OCI-LY3 (cell line): ENCODE data around the gene MMADHC.

Source experiments
- H2AFZ ChIP-seq: fragments of 200-600, 300-600 bp; shearing (Covaris generic); 2 replicates; pipeline ENCODE4 v1.6.0; 2014; ENCODE audit warnings: antibody characterized with exemption, low read depth, low read length
- H3K27ac ChIP-seq: fragments of 200-600, 300-600 bp; sonication (generic); 2 replicates; pipeline ENCODE4 v1.5.1; 2014; ENCODE audit warnings: mild to moderate bottlenecking, low read length, moderate library complexity, mixed read lengths
- H3K27me3 ChIP-seq: fragments of 200-600, 300-600 bp; sonication (generic); 2 replicates; pipeline ENCODE4 v1.6.1; 2014; ENCODE audit warnings: low read depth, low read length, mixed read lengths
- H3K36me3 ChIP-seq: fragments of 200-600, 300-600 bp; sonication (generic); replicated peaks from 2 replicates; pipeline ENCODE3; 2014; ENCODE audit warnings: low read depth, low read length, mixed read lengths
- H3K4me1 ChIP-seq: fragments of 300-600, 200-600 bp; sonication (generic); 2 replicates; pipeline ENCODE4 v1.6.1; 2014; ENCODE audit warnings: low read length, mixed read lengths
- H3K4me2 ChIP-seq: fragments of 200-600, 300-600 bp; sonication (generic); 2 replicates; pipeline ENCODE4 v1.6.1; 2014; ENCODE audit warnings: low read length, mixed read lengths
- H3K4me3 ChIP-seq: fragments of 300-600, 200-600 bp; sonication (generic); 2 replicates; pipeline ENCODE4 v1.5.1; 2014; ENCODE audit warnings: antibody characterized with exemption, mild to moderate bottlenecking, low read length, moderate library complexity
- H3K79me2 ChIP-seq: fragments of 300-600, 200-600 bp; shearing (Covaris generic); 2 replicates; pipeline ENCODE4 v1.6.1; 2014; ENCODE audit warnings: mild to moderate bottlenecking, low read length, mixed read lengths
- H3K9ac ChIP-seq: fragments of 300-600, 200-600 bp; shearing (Covaris generic); 2 replicates; pipeline ENCODE4 v1.6.0; 2014; ENCODE audit warnings: mild to moderate bottlenecking, low read length, moderate library complexity
- H3K9me3 ChIP-seq: fragments of 200-600, 300-600 bp; shearing (Covaris generic); 2 replicates; pipeline ENCODE4 v1.6.1; 2014; ENCODE audit warnings: low read length, mixed read lengths; ENCODE audit not compliant: insufficient read depth
- H4K20me1 ChIP-seq: fragments of 200-600, 300-600 bp; sonication (generic); 2 replicates; pipeline ENCODE4 v1.6.1; 2016; ENCODE audit warnings: low read length, mixed read lengths; ENCODE audit not compliant: insufficient read depth
- EZH2phosphoT487 ChIP-seq: fragments of 200-600 bp; shearing (Covaris generic); IDR thresholded peaks from 2 replicates; pipeline ENCODE4 v1.6.1; 2018; ENCODE audit warnings: antibody characterized with exemption, mixed run types, low read depth
- TF ChIP-seq, protein P1 (sequence below): fragments of 200-600, 300-600 bp; sonication (generic); IDR thresholded peaks from 2 replicates; pipeline ENCODE4 v1.5.1; 2014; ENCODE audit warnings: antibody characterized with exemption, low read length, low read depth

The MMADHC gene

GRCh38 chr2:149594411-149594810, 6.8 kb upstream of the MMADHC start:
- Histone ChIP-seq H3K4me3 (no peak overlapping the region), H3K4me1 (peaks cover 11% of the 10 kb centered on the region)

DNA sequence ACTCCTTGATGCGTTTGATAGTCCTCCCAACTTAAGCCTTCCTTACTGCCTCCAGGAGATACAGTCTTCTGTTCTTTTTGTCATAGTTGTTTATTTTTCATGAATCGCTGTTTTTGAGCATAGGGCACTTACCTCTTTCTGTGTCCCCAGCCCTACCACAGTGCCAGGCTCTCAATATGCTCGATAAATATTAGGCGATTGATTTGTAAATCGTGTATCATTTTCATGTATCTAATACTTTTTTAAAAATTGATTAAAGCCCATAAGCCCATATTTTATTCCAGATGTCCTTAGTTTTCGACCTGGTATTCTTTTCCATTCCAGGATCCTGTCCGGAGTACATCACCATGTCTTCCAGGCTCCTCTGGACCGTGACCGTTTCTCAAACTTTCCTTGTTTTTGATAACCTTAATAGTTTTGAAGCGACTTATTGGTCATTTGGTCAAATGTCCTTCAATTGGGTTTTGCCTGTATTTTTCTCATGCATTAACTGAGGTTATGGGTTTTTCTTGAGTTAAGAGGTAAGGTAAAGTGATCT, 444 bp upstream of the MMADHC start:
- no peak overlapping the region for H3K27ac ChIP-seq
- H3K4me2 ChIP-seq: peak overlapping the region; percentile 73
- H4K20me1 ChIP-seq: peaks cover 3% of the 10 kb centered on the region; the same call in 1 of the 2 replicates
- H2AFZ ChIP-seq: peak overlapping the region; percentile 73
- peaks cover 44% of the 10 kb centered on the region for H3K79me2 ChIP-seq
- no peak for TF ChIP-seq EZH2phosphoT487
- TF ChIP-seq, protein P1, sequence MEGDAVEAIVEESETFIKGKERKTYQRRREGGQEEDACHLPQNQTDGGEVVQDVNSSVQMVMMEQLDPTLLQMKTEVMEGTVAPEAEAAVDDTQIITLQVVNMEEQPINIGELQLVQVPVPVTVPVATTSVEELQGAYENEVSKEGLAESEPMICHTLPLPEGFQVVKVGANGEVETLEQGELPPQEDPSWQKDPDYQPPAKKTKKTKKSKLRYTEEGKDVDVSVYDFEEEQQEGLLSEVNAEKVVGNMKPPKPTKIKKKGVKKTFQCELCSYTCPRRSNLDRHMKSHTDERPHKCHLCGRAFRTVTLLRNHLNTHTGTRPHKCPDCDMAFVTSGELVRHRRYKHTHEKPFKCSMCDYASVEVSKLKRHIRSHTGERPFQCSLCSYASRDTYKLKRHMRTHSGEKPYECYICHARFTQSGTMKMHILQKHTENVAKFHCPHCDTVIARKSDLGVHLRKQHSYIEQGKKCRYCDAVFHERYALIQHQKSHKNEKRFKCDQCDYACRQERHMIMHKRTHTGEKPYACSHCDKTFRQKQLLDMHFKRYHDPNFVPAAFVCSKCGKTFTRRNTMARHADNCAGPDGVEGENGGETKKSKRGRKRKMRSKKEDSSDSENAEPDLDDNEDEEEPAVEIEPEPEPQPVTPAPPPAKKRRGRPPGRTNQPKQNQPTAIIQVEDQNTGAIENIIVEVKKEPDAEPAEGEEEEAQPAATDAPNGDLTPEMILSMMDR: no peak
- H3K36me3 ChIP-seq: peaks cover 23% of the 10 kb centered on the region
- peaks cover 16% of the 10 kb centered on the region for H3K4me1 ChIP-seq
- H3K9me3 ChIP-seq: no peaks in the 10 kb centered on the region
- no peaks in the 10 kb centered on the region for H3K27me3 ChIP-seq
- H3K9ac ChIP-seq: peak overlapping the region; percentile 96
- H3K4me3 ChIP-seq: peak overlapping the region; percentile 87

More at GRCh38 chr2:149594411-149594810, 6.8 kb upstream of the MMADHC start:
- no peaks in the 10 kb centered on the region for H3K27me3 ChIP-seq
- no peak overlapping the region for H3K4me2 ChIP-seq
- no peak overlapping the region for H2AFZ ChIP-seq
- H3K36me3 ChIP-seq: no peaks in the 10 kb centered on the region
- H3K9me3 ChIP-seq: no peaks in the 10 kb centered on the region
- H3K79me2 ChIP-seq: no peaks in the 10 kb centered on the region
- H3K9ac ChIP-seq: no peak overlapping the region
- no peak overlapping the region for H3K27ac ChIP-seq
- no peak for TF ChIP-seq EZH2phosphoT487
- TF ChIP-seq, protein P1: no peak
- no peaks in the 10 kb centered on the region for H4K20me1 ChIP-seq

DNA sequence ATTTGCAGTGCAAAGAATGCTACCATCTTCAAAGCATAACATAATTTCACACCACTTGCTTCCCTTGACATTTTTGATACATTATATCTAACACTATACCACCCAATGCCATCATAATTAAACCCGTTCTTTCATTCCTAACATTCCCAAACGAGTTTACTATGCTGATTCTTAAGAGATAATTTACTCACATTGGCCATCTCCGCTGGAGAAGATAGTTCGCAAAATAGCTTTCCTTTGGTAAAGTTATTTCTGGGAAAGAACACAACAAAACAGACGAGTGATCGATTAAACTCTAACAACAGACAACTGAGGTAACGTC, 716 bp downstream of the MMADHC start:
- Histone ChIP-seq H2AFZ (no peak overlapping the region), H3K9ac (peak overlapping the region; percentile 96), H3K9me3 (no peaks in the 10 kb centered on the region), H3K4me1 (peaks cover 16% of the 10 kb centered on the region), H3K79me2 (peaks cover 49% of the 10 kb centered on the region), H3K4me3 (peak overlapping the region; percentile 87), H3K27ac (peak overlapping the region; percentile 84), H3K27me3 (no peaks in the 10 kb centered on the region), H3K36me3 (peaks cover 32% of the 10 kb centered on the region), H3K4me2 (peak overlapping the region; percentile 74), H4K20me1 (peaks cover 5% of the 10 kb centered on the region; the same call in 1 of the 2 replicates)
- TF ChIP-seq, protein P1: no peak
- TF ChIP-seq EZH2phosphoT487: no peak

- Histone ChIP-seq H3K9ac (peak overlapping the region; percentile 96), H3K4me2 (peak overlapping the region; percentile 74), H3K27me3 (no peaks in the 10 kb centered on the region), H3K4me1 (peaks cover 16% of the 10 kb centered on the region), H3K36me3 (peaks cover 39% of the 10 kb centered on the region), H3K4me3 (peak overlapping the region; percentile 87), H3K27ac (no peak overlapping the region), H4K20me1 (peaks cover 5% of the 10 kb centered on the region; the same call in 1 of the 2 replicates), H2AFZ (no peak overlapping the region), H3K79me2 (peaks cover 52% of the 10 kb centered on the region), H3K9me3 (no peaks in the 10 kb centered on the region)
- TF ChIP-seq, protein P1: no peak
- no peak for TF ChIP-seq EZH2phosphoT487
Measured at GRCh38 chr2:149586063-149586462, 1.5 kb downstream of the MMADHC start.
